KBM-7 (cell line): ENCODE measurements around the gene SEPSECS.
A peak's percentile ranks its signal among the peaks of the same experiment; 100 is the strongest.

Experiments
- DNase-seq: peaks from one replicate; pipeline ENCODE4 v3.0.0-alpha.2; 2015
- in situ Hi-C: fragments of 300-500 bp; cut with MboI; formaldehyde crosslinking; loops from 2 replicates; pipeline ENCODE4 v1.14.3; 2020; ENCODE audit warnings: low sequenced_read_pairs, low pct_unique_long_range_greater_than_20kb, mixed read lengths

The SEPSECS gene

GRCh38 chr4:25159837-25160713 is at the start of gene SEPSECS:
SEPSECS (minus strand) TSS chr4:25160449; CDS start chr4:25160369, 80 bp downstream.
- in situ Hi-C loops = no loop called here
- DNase-seq = peak; percentile 96

- in situ Hi-C loops = no loop called here
- no peak for DNase-seq
Observed at GRCh38 chr4:25209702-25210101, 49.5 kb upstream of the SEPSECS start.

- no peak for DNase-seq
- in situ Hi-C loops = no loop called here
Observed at GRCh38 chr4:25207997-25208396, 47.7 kb upstream of the SEPSECS start.

- in situ Hi-C loops = no loop called here
- DNase-seq = no peak
Observed at GRCh38 chr4:25198713-25199112, 38.5 kb upstream of the SEPSECS start.

- DNase-seq = no peak
- in situ Hi-C loops = no loop called here
Observed at GRCh38 chr4:25190407-25190806, 30.2 kb upstream of the SEPSECS start.

- DNase-seq = no peak
- in situ Hi-C loops = no loop called here
Observed at GRCh38 chr4:25184056-25184455, 23.8 kb upstream of the SEPSECS start.

- in situ Hi-C loops = no loop called here
- no peak for DNase-seq
Observed at GRCh38 chr4:25182937-25183336, 22.7 kb upstream of the SEPSECS start.

- in situ Hi-C loops = no loop called here
- peak; percentile 70 for DNase-seq
Observed at GRCh38 chr4:25180524-25181131, 20.4 kb upstream of the SEPSECS start.

GRCh38 chr4:25178838-25179261 is 18.6 kb upstream of the SEPSECS start:
- no peak for DNase-seq
- in situ Hi-C loops = no loop called here

- no peak for DNase-seq
- in situ Hi-C loops = no loop called here
Observed at GRCh38 chr4:25177147-25177546, 16.9 kb upstream of the SEPSECS start.

- in situ Hi-C loops = no loop called here
- no peak for DNase-seq
Observed at GRCh38 chr4:25174674-25175073, 14.4 kb upstream of the SEPSECS start.

- in situ Hi-C loops = no loop called here
- peak; percentile 36 for DNase-seq
Observed at GRCh38 chr4:25172961-25173915, 13.0 kb upstream of the SEPSECS start.

- DNase-seq = no peak
- in situ Hi-C loops = no loop called here
Observed at GRCh38 chr4:25171201-25171865, 11.1 kb upstream of the SEPSECS start.

GRCh38 chr4:25169446-25169845 is 9.2 kb upstream of the SEPSECS start:
- in situ Hi-C loops = no loop called here
- no peak for DNase-seq

GRCh38 chr4:25165916-25166315 is 5.7 kb upstream of the SEPSECS start:
- no peak for DNase-seq
- in situ Hi-C loops = no loop called here

GRCh38 chr4:25163196-25163595 is 2.9 kb upstream of the SEPSECS start:
- DNase-seq = no peak
- in situ Hi-C loops = no loop called here

- no peak for DNase-seq
- in situ Hi-C loops = no loop called here
Observed at GRCh38 chr4:25162566-25162965, 2.3 kb upstream of the SEPSECS start.

GRCh38 chr4:25161593-25161950 is 1.3 kb upstream of the SEPSECS start:
- in situ Hi-C loops = no loop called here

More at GRCh38 chr4:25161593-25161950, 1.3 kb upstream of the SEPSECS start:
- peak; percentile 40 for DNase-seq
